ENCODE measurements around the gene RBM4B.

RBM4B gene

GRCh38 chr11:66639066-66639813 lies 38.4 kb downstream of the RBM4B start:
- DNase-seq: no peak

GRCh38 chr11:66638177-66639065 lies 39.3 kb downstream of the RBM4B start, which contains the start of gene RBM4:
TSS of gene RBM4 (plus strand) at chr11:66638703. CDS start at chr11:66639712, 1,009 bp downstream.
- peak; percentile 92 to 96 for DNase-seq

GRCh38 chr11:66637557-66638176 lies 40.0 kb downstream of the RBM4B start:
- DNase-seq: no peak

GRCh38 chr11:66636411-66636810 lies 41.3 kb downstream of the RBM4B start:
- DNase-seq: no peak

- no peak for DNase-seq
Measured at GRCh38 chr11:66632952-66633351, 44.7 kb downstream of the RBM4B start.

- no peak for DNase-seq
Measured at GRCh38 chr11:66631883-66632282, 45.8 kb downstream of the RBM4B start.

GRCh38 chr11:66629356-66629755 lies 48.3 kb downstream of the RBM4B start:
- DNase-seq: no peak

GRCh38 chr11:66628061-66628603 lies 49.6 kb downstream of the RBM4B start:
- no peak for DNase-seq

- DNase-seq: no peak
Measured at GRCh38 chr11:66626926-66627325, 50.8 kb downstream of the RBM4B start.

GRCh38 chr11:66626382-66626781 lies 51.3 kb downstream of the RBM4B start:
- no peak for DNase-seq

- no peak for DNase-seq
Measured at GRCh38 chr11:66625752-66626149, 51.9 kb downstream of the RBM4B start.

- no peak for DNase-seq
Measured at GRCh38 chr11:66625041-66625751, 52.5 kb downstream of the RBM4B start.

- DNase-seq: no peak
Measured at GRCh38 chr11:66624450-66624849, 53.2 kb downstream of the RBM4B start.

- no peak for DNase-seq
Measured at GRCh38 chr11:66619080-66619554, 58.6 kb downstream of the RBM4B start.

GRCh38 chr11:66617155-66617834 lies 60.4 kb downstream of the RBM4B start:
- peak in 1 of 2 experiments; percentile 32 for DNase-seq

- DNase-seq: peak; percentile 98
Measured at GRCh38 chr11:66616379-66617154, 61.1 kb downstream of the RBM4B start, which contains the start of gene RBM14. TSS of gene RBM14 (plus strand) at chr11:66616630. CDS start at chr11:66616721, 91 bp downstream.
